Smooth muscle cell (in vitro differentiated cells): Measurements from ENCODE around the gene CBFA2T3. TPM values are rescaled to one million over a fixed set of nuclear protein-coding genes. Genes with fewer than 3 reads are reported as not detected.

Experiments used
- DNase-seq: peaks from one replicate; lab custom pipeline; 2025; ENCODE audit not compliant: unreplicated experiment; lab: John Stamatoyannopoulos, UW
- H2AFZ ChIP-seq: fragments of 200-600 bp; sonication (generic); 2 replicates; pipeline ENCODE4 v1.6.0; 2016; ENCODE audit warnings: antibody characterized with exemption, low read depth, mild to moderate bottlenecking
- H3F3A ChIP-seq: fragments of 200-600 bp; sonication (generic); 2 replicates; pipeline ENCODE4 v1.6.0; 2017; ENCODE audit warnings: antibody characterized with exemption, low read depth
- H3K27ac ChIP-seq: fragments of 200-600 bp; sonication (generic); 2 replicates; pipeline ENCODE4 v1.5.1; 2016; ENCODE audit warnings: low read depth, mild to moderate bottlenecking
- H3K27me3 ChIP-seq: fragments of 200-600 bp; sonication (generic); 2 replicates; pipeline ENCODE4 v1.6.1; 2016; ENCODE audit warnings: low read depth, mild to moderate bottlenecking
- H3K36me3 ChIP-seq: fragments of 200-600 bp; sonication (generic); 2 replicates; pipeline ENCODE4 v1.5.1; 2016; ENCODE audit warnings: low read depth
- H3K4me1 ChIP-seq: fragments of 200-600 bp; sonication (generic); 2 replicates; pipeline ENCODE4 v1.5.1; 2016; ENCODE audit warnings: low read depth
- H3K4me2 ChIP-seq: fragments of 200-600 bp; sonication (generic); 2 replicates; pipeline ENCODE4 v1.6.0; 2016; ENCODE audit warnings: mild to moderate bottlenecking
- H3K4me3 ChIP-seq: fragments of 200-600 bp; sonication (generic); 2 replicates; pipeline ENCODE4 v1.5.1; 2016; ENCODE audit warnings: mild to moderate bottlenecking
- H3K79me2 ChIP-seq: fragments of 200-600 bp; sonication (generic); 2 replicates; pipeline ENCODE4 v1.6.0; 2016; ENCODE audit warnings: low read depth, mild to moderate bottlenecking
- H3K9ac ChIP-seq: fragments of 200-600 bp; sonication (generic); 2 replicates; pipeline ENCODE4 v1.6.0; 2016; ENCODE audit warnings: low read depth
- H3K9me3 ChIP-seq: fragments of 200-600 bp; sonication (generic); replicated peaks from 2 replicates; pipeline ENCODE4 v1.5.1; 2016; ENCODE audit warnings: low read depth
- H4K20me1 ChIP-seq: fragments of 200-600 bp; sonication (generic); 2 replicates; pipeline ENCODE4 v1.6.0; 2016; ENCODE audit warnings: low read depth
- CTCF ChIP-seq: fragments of 200-600 bp; sonication (generic); IDR thresholded peaks from 2 replicates; pipeline ENCODE4 v1.5.1; 2017; ENCODE audit warnings: borderline replicate concordance, mild to moderate bottlenecking, antibody characterized with exemption; ENCODE audit not compliant: insufficient read depth, poor library complexity, severe bottlenecking
- WGBS: methylation state at CpG from one replicate; pipeline ENCODE4 v1.1.7; 2016; ENCODE audit warnings: low lambda C conversion rate; 5-methylcytosine and 5-hydroxymethylcytosine counted together
- polyA plus RNA-seq: library from polyadenylated mRNA; unstranded; fragments of >200 nt; fragmentation: Nextera tagmentation; extraction: Ambion mirVana; gene quantifications from 2 replicates; pipeline ENCODE4 v1.2.1, GENCODE V29; 2016
- total RNA-seq: library from RNA; depleted of rRNA; stranded (reverse); fragments of >200 nt; gene quantifications from 2 replicates; pipeline ENCODE4 v1.2.3, GENCODE V29; 2014

Gene CBFA2T3
- total and polyA plus RNA-seq, 2 experiments from 2014 or later: 0.25 TPM; not detected in 1

- no peak overlapping the region for H3K9ac ChIP-seq
- H3K27me3 ChIP-seq: no peaks in the 10 kb centered on the region
- no peaks in the 10 kb centered on the region for H3K36me3 ChIP-seq
- no peak for TF ChIP-seq CTCF
- H3K79me2 ChIP-seq: no peaks in the 10 kb centered on the region
- H3K4me3 ChIP-seq: no peak overlapping the region
- no peaks in the 10 kb centered on the region for H3F3A ChIP-seq
- H2AFZ ChIP-seq: no peak overlapping the region
- H4K20me1 ChIP-seq: peaks cover 45% of the 10 kb centered on the region
- H3K27ac ChIP-seq: no peak overlapping the region
- no peaks in the 10 kb centered on the region for H3K4me1 ChIP-seq
- DNase-seq: no peak
- H3K9me3 ChIP-seq: no peaks in the 10 kb centered on the region
- 78% methylated on average over 9 of the region's 9 CpGs for WGBS
- no peak overlapping the region for H3K4me2 ChIP-seq
Observed at GRCh38 chr16:88846088-88846487, 130.9 kb downstream of the CBFA2T3 start.

GRCh38 chr16:88844419-88845036 lies 132.5 kb downstream of the CBFA2T3 start:
- no peak overlapping the region for H3K27ac ChIP-seq
- no peaks in the 10 kb centered on the region for H3K4me1 ChIP-seq
- WGBS: 86% methylated on average over 11 of the region's 11 CpGs
- no peak overlapping the region for H2AFZ ChIP-seq
- H3K4me3 ChIP-seq: no peak overlapping the region
- no peaks in the 10 kb centered on the region for H3K27me3 ChIP-seq
- H4K20me1 ChIP-seq: peaks cover 42% of the 10 kb centered on the region
- no peak overlapping the region for H3K9ac ChIP-seq
- H3K9me3 ChIP-seq: no peaks in the 10 kb centered on the region
- no peak for TF ChIP-seq CTCF
- no peaks in the 10 kb centered on the region for H3K36me3 ChIP-seq
- H3K79me2 ChIP-seq: no peaks in the 10 kb centered on the region
- no peaks in the 10 kb centered on the region for H3F3A ChIP-seq
- DNase-seq: no peak
- no peak overlapping the region for H3K4me2 ChIP-seq

GRCh38 chr16:88843256-88843655 lies 133.8 kb downstream of the CBFA2T3 start:
- Histone ChIP-seq H3K4me3 (no peak overlapping the region), H3F3A (no peaks in the 10 kb centered on the region)

More at GRCh38 chr16:88843256-88843655, 133.8 kb downstream of the CBFA2T3 start:
- Histone ChIP-seq H3K4me1 (no peaks in the 10 kb centered on the region), H4K20me1 (peaks cover 37% of the 10 kb centered on the region), H3K9ac (no peak overlapping the region), H3K9me3 (no peaks in the 10 kb centered on the region), H3K4me2 (no peak overlapping the region), H3K79me2 (no peaks in the 10 kb centered on the region), H3K27ac (no peak overlapping the region), H3K27me3 (no peaks in the 10 kb centered on the region), H3K36me3 (no peaks in the 10 kb centered on the region), H2AFZ (no peak overlapping the region)
- TF ChIP-seq CTCF: no peak
- DNase-seq: no peak
- 98% methylated on average over 20 of the region's 20 CpGs for WGBS
